Stimulated activated naive CD8-positive, alpha-beta T cell treated with anti-CD3 and anti-CD28 coated beads, Interleukin-15, Interleukin-2, amounts not matched to agents 100 U/mL and 50 U/mL, for 24 hours (primary cell): ENCODE data around the gene L1CAM.

Experiments used
- ATAC-seq: fragments of 150-1000 bp; cut with Tn5 transposase; one replicate; pipeline ENCODE4 v1.10.0; 2021
- DNase-seq: peaks from one replicate; pipeline ENCODE4 v3.0.0; 2021

L1CAM gene

GRCh38 chrX:153863251-153863991 lies 22.6 kb downstream of the L1CAM start:
- no peak for DNase-seq
- ATAC-seq = no peak

DNA sequence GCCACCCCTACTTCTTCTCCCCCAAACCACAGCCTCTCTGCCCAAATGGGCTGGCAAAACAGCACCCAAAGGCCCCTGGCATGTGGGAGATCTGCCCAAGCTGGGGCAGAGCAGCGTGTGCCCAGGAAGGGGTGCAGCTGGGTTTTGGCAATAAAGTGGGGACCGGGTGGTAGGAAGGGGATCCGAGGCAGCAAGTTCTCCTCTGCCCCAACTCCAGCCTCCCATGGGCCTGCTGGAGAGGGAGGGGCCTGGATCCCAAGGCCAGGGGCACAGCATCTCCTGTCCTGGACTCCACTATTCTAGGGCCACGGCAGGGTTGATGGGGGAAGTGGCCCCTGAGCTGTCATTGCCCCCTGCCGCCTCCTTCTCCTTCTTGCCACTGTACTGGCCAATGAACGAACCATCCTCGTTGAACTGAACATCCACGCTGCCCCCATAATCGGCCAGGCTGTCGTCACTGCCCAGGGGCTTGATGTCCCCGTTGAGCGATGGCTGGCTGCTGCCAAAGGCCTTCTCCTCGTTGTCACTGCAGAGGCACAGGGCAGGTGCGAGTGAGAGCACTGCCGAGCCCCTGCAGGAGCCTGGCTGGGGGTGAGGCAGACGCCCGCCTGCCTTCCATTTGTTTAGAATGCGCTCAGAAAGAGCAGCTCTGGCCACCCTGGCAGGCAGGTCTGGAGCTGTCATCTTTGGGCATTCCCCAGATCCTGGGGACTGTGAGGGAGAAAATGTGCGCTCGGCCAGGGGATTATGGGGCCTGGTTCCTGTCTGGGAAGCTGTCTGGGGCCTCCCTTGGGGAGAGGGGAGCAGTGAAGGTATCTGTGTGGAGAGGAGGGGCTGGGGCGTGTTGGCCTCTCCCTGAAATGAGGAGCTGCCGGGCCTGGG lies 23.4 kb downstream of the L1CAM start:
- ATAC-seq = no peak
- no peak for DNase-seq

DNA sequence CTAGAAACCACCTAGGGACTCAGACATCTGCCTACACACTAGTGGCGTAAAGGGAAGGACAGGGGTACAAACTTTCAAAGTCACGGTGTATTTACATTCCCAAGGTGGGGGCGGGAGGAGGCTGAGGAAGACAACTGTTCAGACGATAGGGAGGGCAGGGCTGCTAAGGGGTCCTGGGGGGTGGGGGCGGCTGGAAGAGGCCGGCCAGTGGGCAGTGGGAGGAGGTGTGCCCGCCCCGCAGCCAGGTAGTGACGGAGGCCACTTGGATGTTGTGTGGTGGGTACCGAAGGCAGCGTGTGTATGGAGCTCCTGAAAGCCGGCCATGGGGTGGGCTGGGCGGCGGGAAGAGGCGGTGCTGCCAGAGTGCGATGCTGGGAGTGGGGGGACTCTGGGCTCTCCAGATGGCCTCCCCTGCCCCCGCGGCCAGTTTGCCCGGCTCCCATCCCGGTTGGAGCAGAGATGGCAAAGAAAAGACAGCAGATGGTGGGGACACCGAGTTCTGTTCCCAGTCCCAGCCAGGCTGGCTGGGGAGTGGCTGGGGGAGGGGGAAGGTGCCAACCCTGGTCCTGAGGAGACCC lies 24.2 kb downstream of the L1CAM start:
- DNase-seq = no peak
- ATAC-seq = no peak

- DNase-seq = no peak
- ATAC-seq = no peak
These were observed 24.8 kb downstream of the L1CAM start for GRCh38 chrX:153861151-153861550.

DNA sequence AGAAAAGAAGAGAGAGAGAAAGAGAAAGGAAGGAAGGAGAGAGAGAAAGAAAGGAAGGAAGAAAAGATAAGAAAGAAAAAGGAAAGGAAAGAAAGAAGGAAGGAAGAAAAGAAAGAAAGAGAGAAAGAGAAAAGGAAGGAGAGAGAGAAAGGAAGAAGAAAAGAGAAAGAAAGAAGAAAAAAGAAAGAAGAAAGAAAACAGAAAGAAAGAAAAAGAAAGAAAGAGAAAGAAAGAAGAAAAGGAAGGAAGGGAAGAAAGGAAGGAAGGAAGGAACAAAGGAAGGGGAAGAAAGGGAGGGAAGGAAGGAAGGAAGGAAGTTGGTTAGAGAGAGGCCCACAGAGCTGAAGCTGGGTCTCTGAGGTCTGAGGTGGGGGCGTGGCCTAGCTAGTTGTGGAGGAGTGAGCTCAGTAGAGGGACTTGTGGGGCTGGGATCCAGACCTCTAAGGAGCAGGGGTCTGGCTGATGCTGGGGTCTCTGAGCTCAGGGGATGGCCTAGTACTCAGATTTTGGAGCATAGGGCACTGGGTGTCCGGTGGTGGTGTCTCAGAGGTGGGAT lies 28.5 kb downstream of the L1CAM start:
- DNase-seq (no peak), ATAC-seq (no peak)

GRCh38 chrX:153854702-153855101 lies 31.3 kb downstream of the L1CAM start:
- DNase-seq (no peak), ATAC-seq (no peak)

GRCh38 chrX:153853902-153854267 lies 32.1 kb downstream of the L1CAM start:
- ATAC-seq = no peak

DNA sequence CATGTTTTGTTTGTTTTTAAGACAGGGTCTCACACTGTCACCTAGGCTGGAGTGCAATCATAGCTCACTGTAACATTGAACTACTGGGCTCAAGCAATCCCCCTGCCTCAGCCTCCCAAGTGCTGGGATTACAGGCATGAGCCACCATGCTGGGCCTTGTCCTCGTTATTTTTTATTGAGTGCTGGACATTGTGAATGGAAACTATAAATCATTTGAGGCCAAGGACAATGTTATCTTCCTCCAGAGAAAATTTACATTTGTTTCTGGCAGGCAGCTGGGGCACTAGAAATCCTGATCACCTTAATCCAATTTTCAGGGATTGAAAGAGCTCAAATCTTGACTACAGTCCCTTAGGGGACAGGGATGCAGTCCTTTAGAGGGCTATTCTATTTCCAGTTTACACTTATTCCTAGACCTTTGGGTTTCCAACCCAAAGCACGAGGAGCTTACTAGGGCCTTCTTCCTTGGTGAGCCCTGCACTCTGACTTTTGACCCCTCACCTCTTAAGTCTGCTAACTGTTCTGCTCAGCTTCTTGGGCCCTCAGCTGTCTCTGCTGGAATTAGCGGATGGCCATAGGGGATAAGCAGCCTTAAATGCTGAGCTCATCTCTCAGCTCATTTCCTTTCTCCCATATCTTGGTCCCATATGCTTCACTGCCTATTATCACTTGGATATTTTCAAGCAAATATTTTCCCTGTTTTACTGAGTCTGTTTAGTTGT lies 32.6 kb downstream of the L1CAM start:
- DNase-seq (no peak), ATAC-seq (no peak)

More at GRCh38 chrX:153853902-153854267, 32.1 kb downstream of the L1CAM start:
- no peak for DNase-seq

- no peak for DNase-seq
- ATAC-seq = no peak
These were observed 34.0 kb downstream of the L1CAM start for GRCh38 chrX:153851981-153852380.

DNA sequence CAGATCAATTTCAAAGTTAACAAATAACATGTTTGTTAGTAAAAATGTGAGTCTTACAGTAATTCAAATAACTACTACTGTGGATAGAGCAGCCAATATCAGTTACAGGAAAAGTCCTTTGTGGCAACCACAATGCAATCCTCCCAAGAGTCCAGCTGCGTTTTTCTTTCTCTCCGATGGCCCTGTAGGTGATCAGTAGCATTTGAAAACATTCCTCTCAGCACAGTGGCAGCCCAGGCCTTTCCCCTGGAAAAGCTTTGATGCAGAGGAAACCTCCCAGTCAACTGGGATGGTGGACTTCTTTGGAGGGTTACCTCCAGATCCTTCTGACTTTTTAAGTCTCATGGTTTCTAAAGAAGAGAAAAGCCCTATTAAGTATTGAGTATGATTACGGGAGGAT lies 37.6 kb downstream of the L1CAM start:
- no peak for ATAC-seq
- DNase-seq = no peak

DNA sequence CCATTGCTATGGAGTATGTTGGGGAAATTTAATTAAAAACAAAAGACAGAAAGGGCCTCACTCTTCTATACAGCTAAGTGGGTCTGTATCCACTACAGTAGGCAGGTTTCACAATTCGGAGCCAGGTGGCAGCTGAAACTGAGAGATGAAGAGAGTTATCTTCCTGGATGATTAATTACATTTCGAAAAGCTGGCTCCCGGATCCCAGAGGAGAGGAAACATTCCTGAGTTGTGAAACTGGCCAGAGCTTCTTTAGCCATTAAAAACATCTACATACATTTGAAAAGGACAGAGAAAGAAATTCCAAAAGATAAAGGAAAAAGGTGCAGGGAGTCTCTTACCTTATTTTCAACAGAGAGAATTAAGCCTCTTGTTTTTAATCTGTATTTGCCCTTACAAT lies 40.1 kb downstream of the L1CAM start:
- ATAC-seq (no peak), DNase-seq (no peak)

GRCh38 chrX:153845195-153845594 lies 40.8 kb downstream of the L1CAM start:
- ATAC-seq (no peak), DNase-seq (no peak)

GRCh38 chrX:153844509-153845082 lies 41.4 kb downstream of the L1CAM start:
- ATAC-seq = no peak

GRCh38 chrX:153836921-153837320 lies 49.1 kb downstream of the L1CAM start:
- DNase-seq = no peak
- ATAC-seq = no peak

More at GRCh38 chrX:153844509-153845082, 41.4 kb downstream of the L1CAM start:
- DNase-seq = no peak

- no peak for DNase-seq
- no peak for ATAC-seq
These were observed 53.2 kb downstream of the L1CAM start for GRCh38 chrX:153832728-153833127.

GRCh38 chrX:153831429-153832150 lies 54.4 kb downstream of the L1CAM start:
- no peak for ATAC-seq
- no peak for DNase-seq

DNA sequence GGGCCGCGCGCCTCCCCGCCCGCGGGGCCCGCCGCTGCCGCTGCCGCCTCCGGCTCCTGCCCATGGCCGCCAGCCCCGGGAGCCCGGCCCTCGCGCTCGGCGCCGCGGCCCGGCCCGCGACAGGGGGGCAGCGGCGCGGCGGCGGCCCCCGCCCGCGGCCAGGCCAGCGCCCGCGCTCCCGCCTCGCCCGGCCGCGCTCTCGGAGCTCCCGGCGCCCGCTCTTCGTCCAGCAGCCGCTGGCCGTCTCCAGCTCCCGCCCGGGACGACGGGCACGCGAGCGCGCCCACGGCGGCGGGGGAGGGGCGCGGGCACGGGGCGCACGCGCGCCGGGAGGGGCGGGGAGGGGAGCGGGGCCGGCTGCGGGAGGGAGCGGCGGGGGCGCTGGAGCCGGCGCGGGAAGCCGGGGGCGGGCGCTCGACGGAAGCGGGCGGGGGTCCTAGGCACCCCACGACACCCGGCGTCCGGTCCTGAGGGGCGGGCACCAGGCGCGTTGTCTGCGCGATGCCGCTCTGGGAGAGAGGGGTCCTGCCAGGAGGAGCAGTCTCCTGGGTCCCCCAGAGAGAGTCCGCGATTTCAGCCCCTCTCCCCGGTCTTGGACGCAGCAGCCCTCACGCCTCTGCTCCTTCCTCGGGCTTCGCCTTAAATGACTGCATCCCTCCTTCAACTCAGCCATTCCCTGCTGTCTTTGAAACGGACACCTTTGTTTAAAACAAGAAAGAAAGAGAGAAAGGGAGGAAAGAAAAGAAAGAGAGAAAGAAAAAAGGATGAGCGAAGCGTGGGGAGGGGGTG lies 55.1 kb downstream of the L1CAM start:
- DNase-seq (no peak), ATAC-seq (no peak)

GRCh38 chrX:153829799-153830639 lies 56.0 kb downstream of the L1CAM start, which contains the start of gene PDZD4:
Gene PDZD4 (minus strand): TSS chrX:153830544. CDS start chrX:153830298, 246 bp downstream.
- DNase-seq (no peak), ATAC-seq (no peak)

GRCh38 chrX:153829549-153829798 lies 56.5 kb downstream of the L1CAM start:
- DNase-seq (no peak), ATAC-seq (no peak)
